Effector memory CD8-positive, alpha-beta T cell (primary cell): ENCODE measurements around the gene MSLN.

Experiments used
- ATAC-seq: fragments of 150-1000 bp; cut with Tn5 transposase; replicated peaks from 2 replicates; pipeline ENCODE4 v1.10.0; 2021; ENCODE audit warnings: mild to moderate bottlenecking, moderate library complexity
- DNase-seq, 3 experiments: peaks; one replicate each; pipeline ENCODE4 v3.0.0; 2021
- H3K27ac Mint-ChIP-seq, 2 donors: one replicate each; pipeline ENCODE4 v1.8.0; 2022; ENCODE audit warnings: mild to moderate bottlenecking in 2 of 2, mixed read lengths in 2 of 2, moderate library complexity in 2 of 2
- H3K27me3 Mint-ChIP-seq, 2 donors: one replicate each; pipeline ENCODE4 v1.8.0; 2022; ENCODE audit warnings: mixed read lengths in 2 of 2
- H3K36me3 Mint-ChIP-seq: one replicate; pipeline ENCODE4 v1.8.0; 2022; ENCODE audit warnings: mild to moderate bottlenecking, moderate library complexity, mixed read lengths; ENCODE audit not compliant: insufficient read depth
- H3K4me1 Mint-ChIP-seq, 2 donors: one replicate each; pipeline ENCODE4 v1.8.0; 2022; ENCODE audit warnings: low read depth in 2 of 2, mixed read lengths in 2 of 2
- H3K4me3 Mint-ChIP-seq, 2 donors: one replicate each; pipeline ENCODE4 v1.8.0; 2022; ENCODE audit warnings: mild to moderate bottlenecking in 2 of 2, mixed read lengths in 2 of 2, moderate library complexity in 2 of 2
- H3K9me3 Mint-ChIP-seq, 2 donors: one replicate each; pipeline ENCODE4 v1.8.0; 2022; ENCODE audit warnings: mixed read lengths in 2 of 2

The MSLN gene

GRCh38 chr16:818132-818531 lies 57.6 kb downstream of the MSLN start:
- Mint-ChIP-seq H3K4me3 (no peak overlapping the region), H3K36me3 (no peaks in the 10 kb centered on the region), H3K27me3 (peaks cover 3 to 6% of the 10 kb centered on the region in 2 donors), H3K27ac (no peak overlapping the region), H3K9me3 (no peaks in the 10 kb centered on the region), H3K4me1 (peaks cover 0 to 2% of the 10 kb centered on the region in 2 donors)
- no peak for ATAC-seq
- DNase-seq = no peak
